H9 (cell line): ENCODE data around the gene TMEM217. TPM values are rescaled to one million over a fixed set of nuclear protein-coding genes. Genes with fewer than 3 reads are reported as not detected.
A peak's percentile ranks its signal among the peaks of the same experiment; 100 is the strongest.

ENCODE experiments used
- DNase-seq: peaks from one replicate; pipeline ENCODE4 v3.0.0-alpha.2; 2017
- H2AFZ ChIP-seq: one replicate; pipeline ENCODE4 v1.6.1; 2013; ENCODE audit warnings: mild to moderate bottlenecking, low read length, control low read depth, moderate library complexity
- H2AK5ac ChIP-seq: 2 replicates; pipeline ENCODE4 v1.6.1; 2013; ENCODE audit warnings: low read length, control low read depth, mixed read lengths; ENCODE audit not compliant: insufficient read length
- H2BK120ac ChIP-seq: one replicate; pipeline ENCODE4 v1.6.1; 2013; ENCODE audit warnings: low read depth, mild to moderate bottlenecking, low read length, control low read depth, inconsistent platforms; ENCODE audit not compliant: poor library complexity, severe bottlenecking
- H2BK12ac ChIP-seq: 2 replicates; pipeline ENCODE4 v1.6.1; 2013; ENCODE audit warnings: low read length, control low read depth, mixed read lengths, low read depth; ENCODE audit not compliant: insufficient read length
- H2BK15ac ChIP-seq: 2 replicates; pipeline ENCODE4 v1.6.1; 2013; ENCODE audit warnings: low read depth, low read length, control low read depth
- H2BK20ac ChIP-seq: one replicate; pipeline ENCODE4 v1.6.1; 2013; ENCODE audit warnings: low read depth, mild to moderate bottlenecking, low read length, control low read depth, inconsistent platforms; ENCODE audit not compliant: poor library complexity, severe bottlenecking
- H2BK5ac ChIP-seq: 2 replicates; pipeline ENCODE4 v1.6.1; 2013; ENCODE audit warnings: low read length, control low read depth, mixed read lengths; ENCODE audit not compliant: insufficient read length
- H3K14ac ChIP-seq: 2 replicates; pipeline ENCODE4 v1.6.1; 2013; ENCODE audit warnings: low read length, control low read depth; ENCODE audit not compliant: insufficient read depth
- H3K18ac ChIP-seq: 2 replicates; pipeline ENCODE4 v1.6.1; 2013; ENCODE audit warnings: low read depth, mild to moderate bottlenecking, mixed read lengths, low read length, control low read depth; ENCODE audit not compliant: insufficient read length
- H3K23ac ChIP-seq: 2 replicates; pipeline ENCODE4 v1.6.1; 2013; ENCODE audit warnings: low read length, control low read depth, mixed read lengths, low read depth; ENCODE audit not compliant: insufficient read length
- H3K23me2 ChIP-seq: 2 replicates; pipeline ENCODE4 v1.6.1; 2013; ENCODE audit warnings: low read depth, mild to moderate bottlenecking, mixed read lengths, low read length, control low read depth; ENCODE audit not compliant: insufficient read length, poor library complexity, severe bottlenecking
- H3K27ac ChIP-seq: 2 replicates; pipeline ENCODE4 v1.5.1; 2013; ENCODE audit warnings: low read length, control low read depth, mixed read lengths, low read depth; ENCODE audit not compliant: insufficient read length
- H3K27me3 ChIP-seq: 2 replicates; pipeline ENCODE4 v1.6.1; 2013; ENCODE audit warnings: low read length, control low read depth, inconsistent platforms; ENCODE audit not compliant: insufficient read depth
- H3K4ac ChIP-seq: 2 replicates; pipeline ENCODE4 v1.6.1; 2013; ENCODE audit warnings: low read depth, mild to moderate bottlenecking, control low read depth, inconsistent platforms, low read length, moderate library complexity
- H3K4me1 ChIP-seq: 2 replicates; pipeline ENCODE4 v1.6.1; 2013; ENCODE audit warnings: low read length, control low read depth, inconsistent platforms; ENCODE audit not compliant: insufficient read depth
- H3K4me2 ChIP-seq: 2 replicates; pipeline ENCODE4 v1.6.1; 2013; ENCODE audit warnings: low read length, control low read depth, mixed read lengths; ENCODE audit not compliant: insufficient read length, insufficient read depth
- H3K56ac ChIP-seq: 2 replicates; pipeline ENCODE4 v1.6.1; 2013; ENCODE audit warnings: low read depth, mild to moderate bottlenecking, mixed read lengths, low read length, control low read depth; ENCODE audit not compliant: insufficient read length
- H3K79me1 ChIP-seq: 2 replicates; pipeline ENCODE4 v1.6.1; 2013; ENCODE audit warnings: low read depth, mild to moderate bottlenecking, moderate library complexity, low read length, control low read depth, inconsistent platforms; ENCODE audit not compliant: insufficient read depth, poor library complexity, severe bottlenecking
- H3K79me2 ChIP-seq: 2 replicates; pipeline ENCODE4 v1.6.1; 2013; ENCODE audit warnings: low read length, control low read depth, inconsistent platforms; ENCODE audit not compliant: insufficient read depth
- H3K9ac ChIP-seq: 2 replicates; pipeline ENCODE4 v1.6.1; 2013; ENCODE audit warnings: low read length, control low read depth, mixed read lengths; ENCODE audit not compliant: insufficient read length; ENCODE audit errors: extremely low read depth
- H3K9me3 ChIP-seq: one replicate; pipeline ENCODE4 v1.6.1; 2013; ENCODE audit warnings: low read depth, low read length, inconsistent platforms; ENCODE audit not compliant: control insufficient read depth
- H3T11ph ChIP-seq: one replicate; pipeline ENCODE4 v1.6.1; 2013; ENCODE audit warnings: mild to moderate bottlenecking, low read length, control low read depth, inconsistent platforms
- H4K20me1 ChIP-seq: one replicate; pipeline ENCODE4 v1.6.1; 2013; ENCODE audit not compliant: control insufficient read depth, insufficient read length, insufficient read depth
- H4K5ac ChIP-seq: 2 replicates; pipeline ENCODE4 v1.6.1; 2013; ENCODE audit warnings: low read depth, mild to moderate bottlenecking, mixed read lengths, low read length, control low read depth; ENCODE audit not compliant: insufficient read length
- H4K8ac ChIP-seq: replicated peaks from 2 replicates; pipeline ENCODE4 v1.6.1; 2013; ENCODE audit warnings: low read length, control low read depth, mixed read lengths, low read depth; ENCODE audit not compliant: insufficient read length
- H4K91ac ChIP-seq: 2 replicates; pipeline ENCODE4 v1.6.1; 2013; ENCODE audit warnings: low read depth, mild to moderate bottlenecking, moderate library complexity, mixed read lengths, low read length, control low read depth; ENCODE audit not compliant: insufficient read length
- H3K27ac Mint-ChIP-seq, 3 experiments: 2 replicates in 2 of 3; 3 replicates in 1 of 3; pipeline ENCODE4 v1.8.0; 2020 to 2021; ENCODE audit warnings: mixed read lengths in 3 of 3, mild to moderate bottlenecking in 1 of 3, moderate library complexity in 1 of 3
- H3K27me3 Mint-ChIP-seq: 2 replicates; pipeline ENCODE4 v1.8.0; 2021; ENCODE audit warnings: low read depth, mild to moderate bottlenecking, moderate library complexity, mixed read lengths
- H3K36me3 Mint-ChIP-seq, 3 experiments: 2 replicates in 2 of 3; 3 replicates in 1 of 3; pipeline ENCODE4 v1.8.0; 2020 to 2021; ENCODE audit warnings: low read depth in 3 of 3, mixed read lengths in 3 of 3; ENCODE audit not compliant: insufficient read depth in 1 of 3
- H3K4me1 Mint-ChIP-seq, 2 experiments: 2 replicates each; pipeline ENCODE4 v1.8.0; 2020; ENCODE audit warnings: mixed read lengths in 2 of 2
- H3K4me3 Mint-ChIP-seq, 2 experiments: 2 replicates in 1 of 2; 3 replicates in 1 of 2; pipeline ENCODE4 v1.8.0; 2020 to 2021; ENCODE audit warnings: mild to moderate bottlenecking in 2 of 2, mixed read lengths in 2 of 2, moderate library complexity in 1 of 2
- H3K9me3 Mint-ChIP-seq, 2 experiments: 2 replicates in 1 of 2; 3 replicates in 1 of 2; pipeline ENCODE4 v1.8.0; 2020; ENCODE audit warnings: mild to moderate bottlenecking in 2 of 2, mixed read lengths in 2 of 2, moderate library complexity in 1 of 2
- CTCF ChIP-seq: fragments of 200-600 bp; sonication (generic); conservative IDR thresholded peaks from 3 replicates; pipeline ENCODE4 v1.8.0; 2021; ENCODE audit warnings: antibody characterized with exemption, mild to moderate bottlenecking
- WGBS: extraction: QIAGEN DNeasy Blood & Tissue Kit; methylation state at CpG from one replicate; pipeline ENCODE4 v1.1.7; 2013; ENCODE audit warnings: missing lambda C conversion rate, low lambda C conversion rate, mixed read lengths; ENCODE audit not compliant: insufficient read length; ENCODE audit errors: extremely low coverage; 5-methylcytosine and 5-hydroxymethylcytosine counted together
- total RNA-seq: library from RNA; stranded (reverse); gene quantifications from 2 replicates; pipeline ENCODE4 v1.2.1, GENCODE V29; 2021

Gene TMEM217
- total RNA-seq, 1 experiment from 2014 or later: 1.1 TPM

DNA sequence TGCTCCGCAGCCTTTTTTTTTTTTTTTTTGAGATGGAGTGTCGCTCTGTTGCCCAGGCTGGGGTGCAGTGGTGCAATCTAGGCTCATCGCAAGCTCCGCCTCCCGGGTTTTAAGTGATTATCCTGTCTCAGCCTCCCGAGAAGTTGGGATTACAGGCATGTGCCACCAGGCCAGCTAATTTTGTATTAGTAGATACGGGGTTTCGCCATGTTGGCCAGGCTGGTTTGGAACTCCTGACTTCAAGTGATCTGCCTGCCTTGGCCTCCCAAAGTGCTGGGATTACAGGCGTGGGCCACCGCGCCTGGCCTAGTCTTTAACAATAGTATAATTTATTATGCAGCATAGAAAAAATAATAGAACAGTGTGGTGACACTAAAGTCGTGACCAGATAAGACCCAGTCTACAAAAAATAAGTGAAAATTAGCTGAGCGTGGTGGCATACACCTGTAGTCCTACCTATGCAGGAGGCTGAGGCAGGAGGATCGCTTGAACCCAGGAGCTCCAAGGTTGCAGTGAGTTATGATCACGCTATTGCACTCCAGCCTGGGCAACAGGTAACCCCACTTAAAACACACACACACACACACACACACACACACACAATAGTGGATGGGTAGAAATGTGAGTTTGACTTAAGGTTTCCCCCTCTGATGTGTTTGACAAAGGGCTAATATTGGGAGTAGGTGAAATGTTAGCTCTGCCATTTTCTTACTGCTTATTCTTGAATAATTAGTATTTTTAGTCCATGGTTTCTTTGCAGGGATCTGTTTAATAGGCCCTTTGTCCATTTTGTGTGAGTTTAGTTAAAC is 81.5 kb downstream of the TMEM217 start:
- no peak overlapping the region for H3K14ac ChIP-seq
- H3K56ac ChIP-seq: no peak overlapping the region
- H2BK120ac ChIP-seq: no peak overlapping the region
- no peak for DNase-seq
- H3K4me3 Mint-ChIP-seq: no peak overlapping the region; a peak in 1 of 5 replicates
- H3K9me3 ChIP-seq: no peaks in the 10 kb centered on the region
- peaks cover 2% of the 10 kb centered on the region for H3K23me2 ChIP-seq
- peaks cover 21 to 38% of the 10 kb centered on the region in 2 experiments for H3K4me1 Mint-ChIP-seq
- H3K4me1 ChIP-seq: no peaks in the 10 kb centered on the region
- H3K79me1 ChIP-seq: peaks cover 5% of the 10 kb centered on the region
- H2BK15ac ChIP-seq: no peak overlapping the region
- H2BK5ac ChIP-seq: no peak overlapping the region
- no peak overlapping the region for H3T11ph ChIP-seq
- H2AFZ ChIP-seq: no peak overlapping the region
- no peaks in the 10 kb centered on the region for H3K27me3 ChIP-seq
- H2BK20ac ChIP-seq: no peak overlapping the region
- no peak overlapping the region for H3K4ac ChIP-seq
- peaks cover 34 to 46% (median 36%) of the 10 kb centered on the region in 3 experiments for H3K36me3 Mint-ChIP-seq
- no peak overlapping the region for H3K23ac ChIP-seq
- no peak for TF ChIP-seq CTCF
- H4K8ac ChIP-seq: no peak overlapping the region
- H4K91ac ChIP-seq: no peak overlapping the region
- no peak overlapping the region for H3K9ac ChIP-seq
- no peak overlapping the region for H4K5ac ChIP-seq
- peak overlapping the region in 1 of 3 experiments; percentile 65; a peak in 1 of 7 replicates for H3K27ac Mint-ChIP-seq
- H2AK5ac ChIP-seq: no peak overlapping the region
- no peaks in the 10 kb centered on the region for H3K9me3 Mint-ChIP-seq
- no peaks in the 10 kb centered on the region for H4K20me1 ChIP-seq
- H3K4me2 ChIP-seq: no peak overlapping the region
- H3K79me2 ChIP-seq: peaks cover 3% of the 10 kb centered on the region; the same call in 1 of the 2 replicates
- no peaks in the 10 kb centered on the region for H3K27me3 Mint-ChIP-seq
- WGBS: no CpG with 5 or more reads among the region's 15 CpGs
- H3K27ac ChIP-seq: no peak overlapping the region
- no peak overlapping the region for H2BK12ac ChIP-seq
- H3K18ac ChIP-seq: no peak overlapping the region
